ENCODE results near the gene PIK3CB. TPM values are rescaled to one million over a fixed set of nuclear protein-coding genes. Genes with fewer than 3 reads are reported as not detected.

The PIK3CB gene
- total RNA-seq, 1 donor from 2014 or later: 44.6 TPM

DNA sequence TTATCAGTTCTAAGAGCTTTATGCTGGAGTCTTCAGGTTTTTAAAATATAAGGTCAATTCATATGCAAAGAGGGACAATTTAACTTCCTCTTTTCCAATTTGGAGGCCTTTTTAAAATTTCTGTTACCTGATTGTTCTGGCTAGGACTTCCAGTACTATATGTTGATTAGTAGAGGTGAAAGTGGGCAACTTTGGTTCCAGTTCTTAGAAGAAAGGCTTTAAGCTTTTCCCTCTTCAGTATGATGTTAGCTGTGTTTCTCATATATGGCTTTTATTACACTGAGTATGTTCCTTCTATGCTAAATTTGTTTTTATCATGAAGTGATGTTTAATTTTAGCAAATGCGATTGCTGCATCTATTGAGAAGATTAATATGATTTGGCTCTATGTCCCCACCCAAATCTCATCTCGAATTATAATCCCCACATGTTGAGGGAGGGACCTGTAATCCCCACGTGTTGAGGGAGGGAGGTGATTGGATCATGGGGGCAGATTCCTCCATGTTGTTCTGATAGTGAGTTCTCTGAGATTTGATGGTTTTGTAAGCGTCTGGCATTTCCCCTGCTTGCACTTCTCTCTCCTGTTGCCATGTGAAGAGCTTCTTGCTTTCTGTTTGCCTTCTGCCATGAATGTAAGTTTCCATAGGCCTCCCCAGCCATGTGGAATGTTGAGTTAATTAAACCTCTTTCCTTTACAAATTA is 192.4 kb downstream of the PIK3CB start:
- H3K4me3 ChIP-seq: no peak overlapping the region
- H3K27me3 ChIP-seq (ENCODE audit: low read depth): no peaks in the 10 kb centered on the region
- no peaks in the 10 kb centered on the region for H3K36me3 ChIP-seq
- ATAC-seq: no peak
- intact Hi-C loops (cut with DNase I): no loop called here
- TF ChIP-seq CTCF (IDR thresholded peaks at IDR 0.05): no peak
- no peak for DNase-seq
- H3K27ac ChIP-seq: no peak overlapping the region
- no peaks in the 10 kb centered on the region for H3K4me1 ChIP-seq
- H3K9me3 ChIP-seq: peaks cover 42% of the 10 kb centered on the region

DNA sequence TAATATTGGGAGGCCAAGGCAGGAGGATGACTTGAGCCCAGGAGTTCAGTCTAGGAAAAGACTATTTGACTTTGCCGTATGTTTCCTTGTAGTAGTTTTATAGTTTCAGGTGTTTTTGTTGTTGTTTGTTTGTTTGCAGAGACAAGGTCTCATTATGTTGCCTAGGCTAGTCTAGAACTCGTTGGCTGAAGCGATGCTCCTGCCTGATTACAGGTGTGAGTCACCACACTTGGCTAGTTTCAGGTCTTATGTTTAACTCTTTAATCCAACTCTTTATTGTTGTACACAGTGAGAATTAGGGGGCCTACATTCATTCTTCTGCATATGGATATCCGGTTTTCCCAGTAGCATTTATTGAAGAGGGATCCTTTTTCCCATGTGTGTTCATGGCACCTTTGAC is 194.2 kb downstream of the PIK3CB start:
- Histone ChIP-seq H3K36me3 (no peaks in the 10 kb centered on the region), H3K27me3 (ENCODE audit: low read depth) (no peaks in the 10 kb centered on the region), H3K9me3 (peaks cover 25% of the 10 kb centered on the region), H3K4me1 (no peaks in the 10 kb centered on the region), H3K4me3 (no peak overlapping the region), H3K27ac (no peak overlapping the region)
- ATAC-seq (no peak), DNase-seq (no peak)
- TF ChIP-seq CTCF (IDR thresholded peaks at IDR 0.05): no peak
- intact Hi-C loops (cut with DNase I): no loop called here

GRCh38 chr3:138638641-138639040 is 196.1 kb downstream of the PIK3CB start:
- no peak overlapping the region for H3K27ac ChIP-seq
- no peak for DNase-seq
- ATAC-seq: no peak
- TF ChIP-seq CTCF (IDR thresholded peaks at IDR 0.05): no peak
- no peaks in the 10 kb centered on the region for H3K27me3 ChIP-seq (ENCODE audit: low read depth)
- peaks cover 6% of the 10 kb centered on the region for H3K36me3 ChIP-seq
- no peaks in the 10 kb centered on the region for H3K4me1 ChIP-seq
- intact Hi-C loops (cut with DNase I): no loop called here
- peaks cover 17% of the 10 kb centered on the region for H3K9me3 ChIP-seq
- H3K4me3 ChIP-seq: no peak overlapping the region

- ATAC-seq: no peak
- intact Hi-C loops (cut with DNase I): no loop called here
- Histone ChIP-seq H3K9me3 (no peaks in the 10 kb centered on the region), H3K36me3 (peaks cover 44% of the 10 kb centered on the region), H3K4me1 (no peaks in the 10 kb centered on the region), H3K4me3 (no peak overlapping the region), H3K27ac (no peak overlapping the region), H3K27me3 (ENCODE audit: low read depth) (no peaks in the 10 kb centered on the region)
- TF ChIP-seq CTCF (IDR thresholded peaks at IDR 0.05): no peak
- DNase-seq: no peak
Measured at GRCh38 chr3:138629526-138629925, 205.2 kb downstream of the PIK3CB start.

- H3K4me1 ChIP-seq: no peaks in the 10 kb centered on the region
- H3K4me3 ChIP-seq: no peak overlapping the region
- no peak for TF ChIP-seq CTCF (IDR thresholded peaks at IDR 0.05)
- H3K27ac ChIP-seq: no peak overlapping the region
- no peak for DNase-seq
- no peaks in the 10 kb centered on the region for H3K9me3 ChIP-seq
- intact Hi-C loops (cut with DNase I): no loop called here
- no peak for ATAC-seq
- peaks cover 14% of the 10 kb centered on the region for H3K36me3 ChIP-seq
- H3K27me3 ChIP-seq (ENCODE audit: low read depth): no peaks in the 10 kb centered on the region
Measured at GRCh38 chr3:138625707-138626365, 208.9 kb downstream of the PIK3CB start.

Data from lower lobe of right lung (tissue), 2 donors.